HepG2 (cell line): Measurements from ENCODE around the gene BRCA1. TPM values are rescaled to one million over a fixed set of nuclear protein-coding genes. Genes with fewer than 3 reads are reported as not detected.

Experiments
- BHLHE40 ChIP-seq: IDR thresholded peaks from 2 replicates; pipeline ENCODE4 v1.6.1; 2011; ENCODE audit warnings: low read length, improper control_type of control experiment
- FOXO1 ChIP-seq: sonication (generic); formaldehyde crosslinking; IDR thresholded peaks from 2 replicates; pipeline ENCODE4 v1.4.0; 2020; ENCODE audit warnings: missing genetic modification reagents
- GABPA ChIP-seq, 2 experiments: IDR thresholded peaks; 2 replicates each; pipeline ENCODE4 v1.6.1; 2011 to 2016; ENCODE audit warnings: low read depth in 2 of 2, low read length in 1 of 2, missing biosample characterization in 1 of 2, missing genetic modification characterization in 1 of 2
- HNF4A ChIP-seq: sonication (generic); formaldehyde crosslinking; IDR thresholded peaks from 2 replicates; pipeline ENCODE4 v1.4.0; 2020; ENCODE audit warnings: missing genetic modification reagents
- PRDM15 ChIP-seq: sonication (generic); formaldehyde crosslinking; IDR thresholded peaks from 2 replicates; pipeline ENCODE4 v1.4.0; 2020; ENCODE audit warnings: missing genetic modification reagents
- SP4 ChIP-seq: sonication (generic); formaldehyde crosslinking; IDR thresholded peaks from 2 replicates; pipeline ENCODE4 v1.8.1; 2023; ENCODE audit warnings: mild to moderate bottlenecking, missing genetic modification reagents
- WIZ ChIP-seq: sonication (generic); formaldehyde crosslinking; IDR thresholded peaks from 2 replicates; pipeline ENCODE4 v1.5.1; 2020; ENCODE audit warnings: mild to moderate bottlenecking, missing genetic modification reagents
- ZMAT3 ChIP-seq: sonication (generic); formaldehyde crosslinking; conservative IDR thresholded peaks from 2 replicates; pipeline ENCODE4 v1.7.0; 2021; ENCODE audit warnings: missing genetic modification reagents
- ZNF280B ChIP-seq: sonication (generic); formaldehyde crosslinking; IDR thresholded peaks from 2 replicates; pipeline ENCODE4 v1.5.0; 2020; ENCODE audit warnings: missing genetic modification reagents, mild to moderate bottlenecking, borderline replicate concordance
- ZNF703 ChIP-seq: sonication (generic); formaldehyde crosslinking; IDR thresholded peaks from 2 replicates; pipeline ENCODE4 v1.5.1; 2020; ENCODE audit warnings: missing genetic modification reagents, mild to moderate bottlenecking, moderate library complexity, borderline replicate concordance
- ZNF883 ChIP-seq: sonication (generic); formaldehyde crosslinking; IDR thresholded peaks from 2 replicates; pipeline ENCODE4 v1.5.1; 2020; ENCODE audit warnings: mild to moderate bottlenecking, missing genetic modification reagents; ENCODE audit errors: not compliant biosample characterization
- polyA plus RNA-seq, 8 experiments: library from polyadenylated mRNA; depleted of rRNA in 3 of 8; stranded (reverse) in 7 of 8; unstranded in 1 of 8; fragments of >200 nt; fragmentation: Illumina TruSeq in 4 of 8; extraction: Trizol in 4 of 8; gene quantifications; 2 replicates each; pipeline versions ENCODE4 v1.2.1 to v1.2.3, GENCODE V29; 2011 to 2016; ENCODE audit warnings: low read depth in 4 of 8, missing spikeins in 1 of 8, mixed read lengths in 1 of 8; ENCODE audit not compliant: insufficient read depth in 1 of 8
- total RNA-seq, 5 experiments: library from RNA; depleted of rRNA; stranded (reverse); fragments of >200 nt; fragmentation: Illumina TruSeq; extraction: Trizol; gene quantifications; 2 replicates each; pipeline ENCODE4 v1.2.3, GENCODE V29; 2016; ENCODE audit warnings: low read depth in 1 of 5
- TF ChIP-seq, protein P1 (sequence below): sonication (generic); formaldehyde crosslinking; conservative IDR thresholded peaks from 2 replicates; pipeline ENCODE4 v1.4.0; 2020; ENCODE audit warnings: missing genetic modification reagents
- TF ChIP-seq, protein P2 (sequence below): sonication (generic); formaldehyde crosslinking; IDR thresholded peaks from 2 replicates; pipeline ENCODE4 v1.8.0; 2022; ENCODE audit warnings: mild to moderate bottlenecking, missing genetic modification reagents; ENCODE audit not compliant: insufficient replicate concordance
- TF ChIP-seq, protein P3 (sequence below): sonication (generic); formaldehyde crosslinking; IDR thresholded peaks from 2 replicates; pipeline ENCODE4 v1.4.0; 2020; ENCODE audit warnings: missing genetic modification reagents

The BRCA1 gene
- total and polyA plus RNA-seq, 2 of the 13 experiments (the other 11 are each of a cell fraction or from before 2014, with no cell fraction given), result 13.3 to 37.5 TPM

- TF ChIP-seq ZNF703 (CRISPR knock-in tag) (no peak), ZNF280B (peak; percentile 74; the same call in 1 of the 2 replicates), GABPA (IDR thresholded peaks at IDR 0.05; ENCODE audit: low read depth, low read length) (peak; percentile 49), GABPA (CRISPR knock-in tag; IDR thresholded peaks at IDR 0.05; ENCODE audit: low read depth) (peak; percentile 81), SP4 (CRISPR knock-in tag) (peak; percentile 51; the same call in 1 of the 2 replicates), FOXO1 (CRISPR knock-in tag) (peak; percentile 65; the same call in 1 of the 2 replicates), BHLHE40 (0 out of 2 replicates have a peak, but pooled peaks have one; percentile 12), ZNF883 (CRISPR knock-in tag) (peak; percentile 61), WIZ (CRISPR knock-in tag) (no peak), HNF4A (peak; percentile 3; the same call in 1 of the 2 replicates), ZMAT3 (CRISPR knock-in tag) (peak; percentile 50; the same call in 1 of the 2 replicates), PRDM15 (CRISPR knock-in tag) (no peak)
- TF ChIP-seq, protein P1, sequence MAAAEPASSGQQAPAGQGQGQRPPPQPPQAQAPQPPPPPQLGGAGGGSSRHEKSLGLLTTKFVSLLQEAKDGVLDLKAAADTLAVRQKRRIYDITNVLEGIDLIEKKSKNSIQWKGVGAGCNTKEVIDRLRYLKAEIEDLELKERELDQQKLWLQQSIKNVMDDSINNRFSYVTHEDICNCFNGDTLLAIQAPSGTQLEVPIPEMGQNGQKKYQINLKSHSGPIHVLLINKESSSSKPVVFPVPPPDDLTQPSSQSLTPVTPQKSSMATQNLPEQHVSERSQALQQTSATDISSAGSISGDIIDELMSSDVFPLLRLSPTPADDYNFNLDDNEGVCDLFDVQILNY (CRISPR knock-in tag), result no peak
- TF ChIP-seq, protein P2, sequence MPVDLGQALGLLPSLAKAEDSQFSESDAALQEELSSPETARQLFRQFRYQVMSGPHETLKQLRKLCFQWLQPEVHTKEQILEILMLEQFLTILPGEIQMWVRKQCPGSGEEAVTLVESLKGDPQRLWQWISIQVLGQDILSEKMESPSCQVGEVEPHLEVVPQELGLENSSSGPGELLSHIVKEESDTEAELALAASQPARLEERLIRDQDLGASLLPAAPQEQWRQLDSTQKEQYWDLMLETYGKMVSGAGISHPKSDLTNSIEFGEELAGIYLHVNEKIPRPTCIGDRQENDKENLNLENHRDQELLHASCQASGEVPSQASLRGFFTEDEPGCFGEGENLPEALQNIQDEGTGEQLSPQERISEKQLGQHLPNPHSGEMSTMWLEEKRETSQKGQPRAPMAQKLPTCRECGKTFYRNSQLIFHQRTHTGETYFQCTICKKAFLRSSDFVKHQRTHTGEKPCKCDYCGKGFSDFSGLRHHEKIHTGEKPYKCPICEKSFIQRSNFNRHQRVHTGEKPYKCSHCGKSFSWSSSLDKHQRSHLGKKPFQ (CRISPR knock-in tag), result peak; percentile 27
- TF ChIP-seq, protein P3, sequence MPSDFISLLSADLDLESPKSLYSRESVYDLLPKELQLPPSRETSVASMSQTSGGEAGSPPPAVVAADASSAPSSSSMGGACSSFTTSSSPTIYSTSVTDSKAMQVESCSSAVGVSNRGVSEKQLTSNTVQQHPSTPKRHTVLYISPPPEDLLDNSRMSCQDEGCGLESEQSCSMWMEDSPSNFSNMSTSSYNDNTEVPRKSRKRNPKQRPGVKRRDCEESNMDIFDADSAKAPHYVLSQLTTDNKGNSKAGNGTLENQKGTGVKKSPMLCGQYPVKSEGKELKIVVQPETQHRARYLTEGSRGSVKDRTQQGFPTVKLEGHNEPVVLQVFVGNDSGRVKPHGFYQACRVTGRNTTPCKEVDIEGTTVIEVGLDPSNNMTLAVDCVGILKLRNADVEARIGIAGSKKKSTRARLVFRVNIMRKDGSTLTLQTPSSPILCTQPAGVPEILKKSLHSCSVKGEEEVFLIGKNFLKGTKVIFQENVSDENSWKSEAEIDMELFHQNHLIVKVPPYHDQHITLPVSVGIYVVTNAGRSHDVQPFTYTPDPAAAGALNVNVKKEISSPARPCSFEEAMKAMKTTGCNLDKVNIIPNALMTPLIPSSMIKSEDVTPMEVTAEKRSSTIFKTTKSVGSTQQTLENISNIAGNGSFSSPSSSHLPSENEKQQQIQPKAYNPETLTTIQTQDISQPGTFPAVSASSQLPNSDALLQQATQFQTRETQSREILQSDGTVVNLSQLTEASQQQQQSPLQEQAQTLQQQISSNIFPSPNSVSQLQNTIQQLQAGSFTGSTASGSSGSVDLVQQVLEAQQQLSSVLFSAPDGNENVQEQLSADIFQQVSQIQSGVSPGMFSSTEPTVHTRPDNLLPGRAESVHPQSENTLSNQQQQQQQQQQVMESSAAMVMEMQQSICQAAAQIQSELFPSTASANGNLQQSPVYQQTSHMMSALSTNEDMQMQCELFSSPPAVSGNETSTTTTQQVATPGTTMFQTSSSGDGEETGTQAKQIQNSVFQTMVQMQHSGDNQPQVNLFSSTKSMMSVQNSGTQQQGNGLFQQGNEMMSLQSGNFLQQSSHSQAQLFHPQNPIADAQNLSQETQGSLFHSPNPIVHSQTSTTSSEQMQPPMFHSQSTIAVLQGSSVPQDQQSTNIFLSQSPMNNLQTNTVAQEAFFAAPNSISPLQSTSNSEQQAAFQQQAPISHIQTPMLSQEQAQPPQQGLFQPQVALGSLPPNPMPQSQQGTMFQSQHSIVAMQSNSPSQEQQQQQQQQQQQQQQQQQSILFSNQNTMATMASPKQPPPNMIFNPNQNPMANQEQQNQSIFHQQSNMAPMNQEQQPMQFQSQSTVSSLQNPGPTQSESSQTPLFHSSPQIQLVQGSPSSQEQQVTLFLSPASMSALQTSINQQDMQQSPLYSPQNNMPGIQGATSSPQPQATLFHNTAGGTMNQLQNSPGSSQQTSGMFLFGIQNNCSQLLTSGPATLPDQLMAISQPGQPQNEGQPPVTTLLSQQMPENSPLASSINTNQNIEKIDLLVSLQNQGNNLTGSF (CRISPR knock-in tag), result no peak; the same call in 1 of the 2 replicates
Measured at GRCh38 chr17:43170766-43171585, 45.8 kb upstream of the BRCA1 start, which contains the start of gene NBR1 (continued).
